ENCODE measurements around the gene KLHL17. TPM values are rescaled to one million over a fixed set of nuclear protein-coding genes. Genes with fewer than 3 reads are reported as not detected.
A peak's percentile ranks its signal among the peaks of the same experiment; 100 is the strongest.

The KLHL17 gene
- total and polyA plus RNA-seq, 9 of the 15 experiments (the other 6 are each of a cell fraction or from before 2014, with no cell fraction given): 0.14 to 84.8 (median 13.0) TPM

DNA sequence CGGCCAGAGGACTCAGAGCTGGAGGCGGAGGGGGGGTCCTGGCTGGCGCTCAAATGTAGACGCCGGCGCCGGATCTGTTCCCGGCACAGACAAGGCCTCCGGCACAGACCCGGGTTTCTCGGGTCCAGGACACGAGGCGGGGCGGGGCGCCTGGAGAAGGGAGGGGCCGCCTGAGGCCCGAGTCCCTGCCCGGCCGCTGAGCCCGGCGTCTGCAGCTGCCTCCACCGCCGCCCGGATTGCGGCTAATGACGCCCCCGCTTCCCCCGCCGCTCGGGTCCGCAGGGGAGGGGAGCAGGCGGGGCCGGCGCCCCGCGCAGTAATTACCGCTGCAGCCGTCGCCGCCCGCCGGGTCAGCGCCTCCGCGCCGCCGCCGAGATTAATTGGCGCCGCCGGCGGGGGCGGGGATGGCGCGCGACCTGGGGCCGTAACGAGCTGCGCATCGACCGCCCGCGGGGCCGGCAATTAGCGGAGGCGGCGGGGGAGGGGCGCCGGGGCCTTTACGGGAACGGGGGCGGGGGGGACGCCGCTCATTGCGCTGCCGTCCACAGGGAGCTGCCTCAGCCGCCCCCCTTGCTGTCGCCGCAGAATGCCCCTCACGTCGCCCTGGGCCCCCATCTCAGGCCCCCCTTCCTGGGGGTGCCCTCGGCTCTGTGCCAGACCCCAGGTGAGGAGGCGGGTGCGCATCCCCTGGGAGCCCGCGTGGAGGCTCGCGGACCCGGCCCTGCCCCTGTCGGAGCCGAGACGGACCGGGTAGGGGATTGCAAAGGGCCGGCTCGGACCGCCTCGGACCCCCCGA, 18.6 kb upstream of the KLHL17 start (continued):
- peak; percentile 8 for TF ChIP-seq PCBP1 (IDR thresholded peaks at IDR 0.05; ENCODE audit: low read depth, low read length, poor library complexity, severe bottlenecking)
- TF ChIP-seq POLR2A (conservative IDR thresholded peaks at IDR 0.05): no peak
- TF ChIP-seq KLF10 (CRISPR knock-in tag; IDR thresholded peaks at IDR 0.05): no peak
- no peak for TF ChIP-seq PCBP2 (IDR thresholded peaks at IDR 0.05; ENCODE audit: low read depth, low read length, poor library complexity, severe bottlenecking)
- no peak for TF ChIP-seq ZNF778 (CRISPR knock-in tag; IDR thresholded peaks at IDR 0.05)
- TF ChIP-seq NFXL1 (CRISPR knock-in tag; IDR thresholded peaks at IDR 0.05): no peak
- no peak for TF ChIP-seq RBBP5 (IDR thresholded peaks at IDR 0.05; ENCODE audit: borderline replicate concordance, insufficient read depth, low read length, poor library complexity, severe bottlenecking)
- TF ChIP-seq PHF20 (IDR thresholded peaks at IDR 0.05; ENCODE audit: partially characterized antibody): no peak
- no peak for TF ChIP-seq ZNF197 (CRISPR knock-in tag; IDR thresholded peaks at IDR 0.05; ENCODE audit: low read depth)
- TF ChIP-seq, protein P1, sequence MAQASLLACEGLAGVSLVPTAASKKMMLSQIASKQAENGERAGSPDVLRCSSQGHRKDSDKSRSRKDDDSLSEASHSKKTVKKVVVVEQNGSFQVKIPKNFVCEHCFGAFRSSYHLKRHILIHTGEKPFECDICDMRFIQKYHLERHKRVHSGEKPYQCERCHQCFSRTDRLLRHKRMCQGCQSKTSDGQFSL (CRISPR knock-in tag; IDR thresholded peaks at IDR 0.05): no peak
- TF ChIP-seq, protein P1 (tag; IDR thresholded peaks at IDR 0.05): peak in 1 of 2 experiments; percentile 29; a peak in 2 of 4 replicates
- TF ChIP-seq, protein P2, sequence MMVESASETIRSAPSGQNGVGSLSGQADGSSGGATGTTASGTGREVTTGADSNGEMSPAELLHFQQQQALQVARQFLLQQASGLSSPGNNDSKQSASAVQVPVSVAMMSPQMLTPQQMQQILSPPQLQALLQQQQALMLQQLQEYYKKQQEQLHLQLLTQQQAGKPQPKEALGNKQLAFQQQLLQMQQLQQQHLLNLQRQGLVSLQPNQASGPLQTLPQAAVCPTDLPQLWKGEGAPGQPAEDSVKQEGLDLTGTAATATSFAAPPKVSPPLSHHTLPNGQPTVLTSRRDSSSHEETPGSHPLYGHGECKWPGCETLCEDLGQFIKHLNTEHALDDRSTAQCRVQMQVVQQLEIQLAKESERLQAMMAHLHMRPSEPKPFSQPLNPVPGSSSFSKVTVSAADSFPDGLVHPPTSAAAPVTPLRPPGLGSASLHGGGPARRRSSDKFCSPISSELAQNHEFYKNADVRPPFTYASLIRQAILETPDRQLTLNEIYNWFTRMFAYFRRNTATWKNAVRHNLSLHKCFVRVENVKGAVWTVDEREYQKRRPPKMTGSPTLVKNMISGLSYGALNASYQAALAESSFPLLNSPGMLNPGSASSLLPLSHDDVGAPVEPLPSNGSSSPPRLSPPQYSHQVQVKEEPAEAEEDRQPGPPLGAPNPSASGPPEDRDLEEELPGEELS (CRISPR knock-in tag; IDR thresholded peaks at IDR 0.05; ENCODE audit: borderline replicate concordance): no peak
- no peak for TF ChIP-seq ZNF583 (CRISPR knock-in tag; IDR thresholded peaks at IDR 0.05)
- no peak for TF ChIP-seq ESRRB (CRISPR knock-in tag; IDR thresholded peaks at IDR 0.05; ENCODE audit: borderline replicate concordance)
- no peak for TF ChIP-seq TEAD1 (CRISPR knock-in tag; IDR thresholded peaks at IDR 0.05)
- TF ChIP-seq, protein P3, sequence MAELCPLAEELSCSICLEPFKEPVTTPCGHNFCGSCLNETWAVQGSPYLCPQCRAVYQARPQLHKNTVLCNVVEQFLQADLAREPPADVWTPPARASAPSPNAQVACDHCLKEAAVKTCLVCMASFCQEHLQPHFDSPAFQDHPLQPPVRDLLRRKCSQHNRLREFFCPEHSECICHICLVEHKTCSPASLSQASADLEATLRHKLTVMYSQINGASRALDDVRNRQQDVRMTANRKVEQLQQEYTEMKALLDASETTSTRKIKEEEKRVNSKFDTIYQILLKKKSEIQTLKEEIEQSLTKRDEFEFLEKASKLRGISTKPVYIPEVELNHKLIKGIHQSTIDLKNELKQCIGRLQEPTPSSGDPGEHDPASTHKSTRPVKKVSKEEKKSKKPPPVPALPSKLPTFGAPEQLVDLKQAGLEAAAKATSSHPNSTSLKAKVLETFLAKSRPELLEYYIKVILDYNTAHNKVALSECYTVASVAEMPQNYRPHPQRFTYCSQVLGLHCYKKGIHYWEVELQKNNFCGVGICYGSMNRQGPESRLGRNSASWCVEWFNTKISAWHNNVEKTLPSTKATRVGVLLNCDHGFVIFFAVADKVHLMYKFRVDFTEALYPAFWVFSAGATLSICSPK (IDR thresholded peaks at IDR 0.05; ENCODE audit: borderline replicate concordance): no peak
- TF ChIP-seq FOXJ2 (tag; IDR thresholded peaks at IDR 0.05): no peak
- TF ChIP-seq NFE2 (IDR thresholded peaks at IDR 0.05; ENCODE audit: low read depth): no peak
- no peak for TF ChIP-seq TEAD2 (tag; IDR thresholded peaks at IDR 0.05)
- no peak for TF ChIP-seq POU5F1 (IDR thresholded peaks at IDR 0.05; ENCODE audit: borderline replicate concordance, low read depth, low read length, partially characterized antibody)
- TF ChIP-seq SMARCC2 (IDR thresholded peaks at IDR 0.05; ENCODE audit: low read depth): no peak
- TF ChIP-seq NELFE (IDR thresholded peaks at IDR 0.05; ENCODE audit: insufficient read depth, insufficient read length): no peak
- TF ChIP-seq E2F3 (CRISPR knock-in tag; IDR thresholded peaks at IDR 0.05): no peak
- TF ChIP-seq FUS (optimal IDR thresholded peaks at IDR 0.05; ENCODE audit: low read depth, low read length): peak; percentile 73
